ENCODE measurements around the gene CORO7.

DNA sequence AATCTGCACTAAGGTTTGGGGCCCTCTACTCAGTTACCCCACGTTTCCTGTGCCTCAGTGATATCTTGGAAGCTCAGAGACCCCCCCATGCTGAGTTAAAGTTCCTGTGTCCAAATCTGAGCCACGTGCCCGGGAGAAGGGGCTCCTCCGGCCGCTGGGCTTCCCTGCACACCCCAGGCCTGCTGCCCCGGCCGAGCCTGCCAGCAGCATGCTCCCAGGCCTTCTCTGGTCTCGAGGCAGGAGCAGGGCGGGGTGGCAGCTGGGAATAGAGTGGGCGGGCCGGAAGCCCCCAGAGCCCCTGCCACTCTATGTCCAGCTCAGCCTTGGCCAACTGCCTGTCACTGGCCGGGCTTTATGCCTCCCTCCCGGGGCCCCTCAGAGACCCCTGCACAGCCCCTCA lies 50.4 kb downstream of the CORO7 start:
- TF ChIP-seq, protein P1, sequence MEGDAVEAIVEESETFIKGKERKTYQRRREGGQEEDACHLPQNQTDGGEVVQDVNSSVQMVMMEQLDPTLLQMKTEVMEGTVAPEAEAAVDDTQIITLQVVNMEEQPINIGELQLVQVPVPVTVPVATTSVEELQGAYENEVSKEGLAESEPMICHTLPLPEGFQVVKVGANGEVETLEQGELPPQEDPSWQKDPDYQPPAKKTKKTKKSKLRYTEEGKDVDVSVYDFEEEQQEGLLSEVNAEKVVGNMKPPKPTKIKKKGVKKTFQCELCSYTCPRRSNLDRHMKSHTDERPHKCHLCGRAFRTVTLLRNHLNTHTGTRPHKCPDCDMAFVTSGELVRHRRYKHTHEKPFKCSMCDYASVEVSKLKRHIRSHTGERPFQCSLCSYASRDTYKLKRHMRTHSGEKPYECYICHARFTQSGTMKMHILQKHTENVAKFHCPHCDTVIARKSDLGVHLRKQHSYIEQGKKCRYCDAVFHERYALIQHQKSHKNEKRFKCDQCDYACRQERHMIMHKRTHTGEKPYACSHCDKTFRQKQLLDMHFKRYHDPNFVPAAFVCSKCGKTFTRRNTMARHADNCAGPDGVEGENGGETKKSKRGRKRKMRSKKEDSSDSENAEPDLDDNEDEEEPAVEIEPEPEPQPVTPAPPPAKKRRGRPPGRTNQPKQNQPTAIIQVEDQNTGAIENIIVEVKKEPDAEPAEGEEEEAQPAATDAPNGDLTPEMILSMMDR (IDR thresholded peaks at IDR 0.05): no peak
- TF ChIP-seq CHD4 (IDR thresholded peaks at IDR 0.05; ENCODE audit: borderline replicate concordance) (no peak), PHF8 (IDR thresholded peaks at IDR 0.05; ENCODE audit: borderline replicate concordance, low read depth) (no peak), POLR2A (IDR thresholded peaks at IDR 0.05; ENCODE audit: low read length) (no peak), MAFK (IDR thresholded peaks at IDR 0.05; ENCODE audit: partially characterized antibody) (no peak), RAD21 (conservative IDR thresholded peaks at IDR 0.05 in 1 of 2, IDR thresholded peaks at IDR 0.05 in 1 of 2) (no peak), EP300 (IDR thresholded peaks at IDR 0.05) (no peak), ZFP36 (IDR thresholded peaks at IDR 0.05; ENCODE audit: borderline replicate concordance, partially characterized antibody) (no peak), RNF2 (IDR thresholded peaks at IDR 0.05; ENCODE audit: borderline replicate concordance, low read depth) (no peak), RCOR1 (IDR thresholded peaks at IDR 0.05; ENCODE audit: low read depth, low read length) (no peak), SMC3 (IDR thresholded peaks at IDR 0.05) (no peak)
- TF ChIP-seq, protein P2, sequence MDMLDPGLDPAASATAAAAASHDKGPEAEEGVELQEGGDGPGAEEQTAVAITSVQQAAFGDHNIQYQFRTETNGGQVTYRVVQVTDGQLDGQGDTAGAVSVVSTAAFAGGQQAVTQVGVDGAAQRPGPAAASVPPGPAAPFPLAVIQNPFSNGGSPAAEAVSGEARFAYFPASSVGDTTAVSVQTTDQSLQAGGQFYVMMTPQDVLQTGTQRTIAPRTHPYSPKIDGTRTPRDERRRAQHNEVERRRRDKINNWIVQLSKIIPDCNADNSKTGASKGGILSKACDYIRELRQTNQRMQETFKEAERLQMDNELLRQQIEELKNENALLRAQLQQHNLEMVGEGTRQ (IDR thresholded peaks at IDR 0.05): no peak

Measured in A549 (cell line).